Right lobe of liver (tissue), 6 donors: ENCODE results near the gene CCDC71L. TPM values are rescaled to one million over a fixed set of nuclear protein-coding genes. Genes with fewer than 3 reads are reported as not detected.

Experiments
- ATAC-seq, 4 donors: fragments of 200-7000 bp; cut with Tn5 transposase; one replicate each; pipeline ENCODE4 v1.9.1; 2020; ENCODE audit warnings: mild to moderate bottlenecking in 4 of 4, moderate library complexity in 4 of 4
- DNase-seq, 3 donors: peaks; one replicate each; pipeline ENCODE4 v3.0.0-alpha.2; 2020
- H3K27ac ChIP-seq, 3 donors: fragments of 200-600 bp; one replicate each; pipeline ENCODE4 v1.8.0; 2022
- H3K27me3 ChIP-seq, 2 donors: fragments of 200-600 bp; one replicate each; pipeline ENCODE4 v1.8.0; 2022
- H3K36me3 ChIP-seq, 4 donors: fragments of 200-600 bp; sonication (generic) in 1 of 4; one replicate each; pipeline versions ENCODE4 v1.5.1 to v1.8.0; 2017 to 2022; ENCODE audit warnings: control low read depth in 1 of 4
- H3K4me1 ChIP-seq, 4 donors: fragments of 200-600 bp; sonication (generic) in 1 of 4; one replicate each; pipeline versions ENCODE4 v1.5.1 to v1.8.0; 2017 to 2022; ENCODE audit warnings: control low read depth in 1 of 4
- H3K4me3 ChIP-seq, 3 donors: fragments of 200-600 bp; one replicate each; pipeline ENCODE4 v1.8.0; 2022
- H3K9me3 ChIP-seq, 4 donors: fragments of 200-600 bp; sonication (generic) in 1 of 4; one replicate each; pipeline versions ENCODE4 v1.5.1 to v1.8.0; 2017 to 2022; ENCODE audit warnings: control low read depth in 1 of 4
- CTCF ChIP-seq, 4 donors: fragments of 200-600 bp in 3 of 4; fragments of 450-650 bp in 1 of 4; IDR thresholded peaks; one replicate each; pipeline versions ENCODE4 v1.5.1 to v1.8.0; 2016 to 2022; ENCODE audit warnings: antibody characterized with exemption in 4 of 4, mild to moderate bottlenecking in 2 of 4
- POLR2A ChIP-seq: fragments of 450-650 bp; IDR thresholded peaks from one replicate; pipeline ENCODE4 v1.6.1; 2017; ENCODE audit warnings: antibody characterized with exemption, mild to moderate bottlenecking
- WGBS: methylation state at CpG from one replicate; pipeline ENCODE4 v1.1.6; 2018; ENCODE audit warnings: low coverage, low lambda C conversion rate; ENCODE audit not compliant: insufficient coverage; ENCODE audit errors: missing lambda C conversion rate; 5-methylcytosine and 5-hydroxymethylcytosine counted together
- intact Hi-C, 2 donors: fragments of 100-400 bp; cut with DNase I; formaldehyde crosslinking; loops; one replicate each; pipeline versions ENCODE4 v1.11.2 to v1.14.1; 2022
- total RNA-seq, 6 experiments: library from RNA; depleted of rRNA in 2 of 6; stranded (reverse); fragments of >200 nt in 2 of 6; fragmentation: NEBNext Ultra II Directional in 3 of 6; extraction: Animal tissue kit (Norgen Biotek cat#: 25700) in 3 of 6; gene quantifications; one replicate each; pipeline versions ENCODE4 v1.1.0 to v1.2.4, GENCODE V29; 2016 to 2023
- donor health status: DM: no; HTN: yes; CAD: no.
- donor health status: DM: no; HTN: no; CAD: no.
- donor health status: DM: no; HTN: no; CAD: no.
- donor health status: DM: no; HTN: yes; CAD: no.
- donor health status: DM: no; HTN: yes; CAD: no.

The CCDC71L gene
- total RNA-seq, 6 experiments from 2014 or later = 8.6 to 45.7 (median 22.6) TPM

- Histone ChIP-seq H3K4me1 (peaks cover 0 to 13% (median 2%) of the 10 kb centered on the region in 4 donors), H3K27me3 (no peaks in the 10 kb centered on the region), H3K4me3 (no peak overlapping the region), H3K27ac (no peak overlapping the region), H3K36me3 (no peaks in the 10 kb centered on the region), H3K9me3 (no peaks in the 10 kb centered on the region)
- ATAC-seq (no peak), DNase-seq (no peak)
- intact Hi-C loops = no loop called here
- WGBS = 100% methylated on average over 2 of the region's 2 CpGs
- TF ChIP-seq POLR2A (no peak), CTCF (IDR thresholded peaks at IDR 0.05) (no peak)
Measured at GRCh38 chr7:106652909-106653308, 8.0 kb downstream of the CCDC71L start.

DNA sequence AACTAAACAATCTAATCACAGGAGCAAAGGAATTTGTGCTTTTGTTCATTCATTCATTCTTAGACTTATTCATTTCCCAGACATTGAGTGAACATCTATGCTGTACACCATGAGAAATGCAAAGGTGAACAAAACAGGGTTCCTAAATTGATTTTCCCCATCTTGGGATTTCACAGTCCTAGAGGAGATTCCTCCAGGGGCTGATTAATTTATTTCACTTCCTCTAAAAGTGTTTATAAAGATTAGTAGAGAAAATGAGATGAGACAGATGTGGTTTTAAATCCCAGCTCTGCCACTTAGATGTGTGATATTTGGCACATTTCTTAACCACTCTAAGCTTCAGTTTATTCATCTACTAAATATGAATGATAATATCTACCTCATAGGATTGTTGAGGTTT lies 8.9 kb downstream of the CCDC71L start:
- DNase-seq (no peak), ATAC-seq (no peak)
- no peaks in the 10 kb centered on the region for H3K27me3 ChIP-seq
- H3K9me3 ChIP-seq = no peaks in the 10 kb centered on the region
- H3K27ac ChIP-seq = no peak overlapping the region
- H3K36me3 ChIP-seq = no peaks in the 10 kb centered on the region
- peaks cover 0 to 6% (median 2%) of the 10 kb centered on the region in 4 donors for H3K4me1 ChIP-seq
- intact Hi-C loops = no loop called here
- TF ChIP-seq POLR2A = no peak
- no peak for TF ChIP-seq CTCF (IDR thresholded peaks at IDR 0.05)
- H3K4me3 ChIP-seq = no peak overlapping the region

- Histone ChIP-seq H3K27ac (no peak overlapping the region), H3K4me1 (no peaks in the 10 kb centered on the region), H3K9me3 (no peaks in the 10 kb centered on the region), H3K36me3 (no peaks in the 10 kb centered on the region), H3K4me3 (no peak overlapping the region), H3K27me3 (no peaks in the 10 kb centered on the region)
- WGBS = 78% methylated on average over 1 of the region's 1 CpG
- no peak for ATAC-seq
- DNase-seq = no peak
- TF ChIP-seq CTCF (IDR thresholded peaks at IDR 0.05) (no peak), POLR2A (no peak)
- intact Hi-C loops = no loop called here
Measured at GRCh38 chr7:106646256-106646655, 14.7 kb downstream of the CCDC71L start.

DNA sequence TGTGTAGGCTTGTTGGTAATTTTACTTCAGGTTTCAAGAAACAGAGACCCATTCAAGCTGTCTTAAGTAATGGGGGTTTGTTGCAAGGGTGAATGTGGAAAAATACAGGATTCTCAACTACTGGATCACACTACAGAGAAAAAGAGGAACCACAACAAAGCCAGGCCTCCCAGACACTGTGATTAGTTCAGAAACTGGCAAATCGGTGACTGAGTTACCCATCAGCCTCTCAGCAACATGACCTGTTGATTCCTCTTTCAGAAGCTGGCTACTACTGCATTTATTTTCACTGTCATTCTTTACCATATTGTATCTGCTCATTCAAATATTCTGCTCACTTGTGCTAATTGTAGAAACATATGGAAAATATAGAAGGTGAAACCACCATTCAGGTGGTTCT lies 16.0 kb downstream of the CCDC71L start:
- Histone ChIP-seq H3K4me1 (peaks cover 0 to 8% (median 4%) of the 10 kb centered on the region in 4 donors), H3K4me3 (no peak overlapping the region), H3K9me3 (no peaks in the 10 kb centered on the region), H3K36me3 (no peaks in the 10 kb centered on the region), H3K27me3 (no peaks in the 10 kb centered on the region), H3K27ac (no peak overlapping the region)
- no peak for TF ChIP-seq CTCF (IDR thresholded peaks at IDR 0.05)
- TF ChIP-seq POLR2A = no peak
- ATAC-seq = no peak
- WGBS = 86% methylated on average over 1 of the region's 1 CpG
- no peak for DNase-seq
- intact Hi-C loops = no loop called here
